Neural cell (in vitro differentiated cells): Measurements from ENCODE around the gene ADAMTS15. TPM values are rescaled to one million over a fixed set of nuclear protein-coding genes. Genes with fewer than 3 reads are reported as not detected.

Experiments
- H2AFZ ChIP-seq: fragments of 200-600, 300-800 bp; sonication (generic), shearing (Covaris generic); 2 replicates; pipeline ENCODE4 v1.6.0; 2014; ENCODE audit warnings: low read depth, mild to moderate bottlenecking, antibody characterized with exemption, low read length, moderate library complexity
- H3F3A ChIP-seq: fragments of 200-600 bp; shearing (Covaris generic); 2 replicates; pipeline ENCODE4 v1.6.1; 2016; ENCODE audit warnings: mild to moderate bottlenecking, moderate library complexity, mixed read lengths, antibody characterized with exemption, low read length; ENCODE audit not compliant: insufficient read depth, poor library complexity, severe bottlenecking
- H3K27ac ChIP-seq: fragments of 200-600, 300-800 bp; sonication (generic), shearing (Covaris generic); 2 replicates; pipeline ENCODE4 v1.5.1; 2014; ENCODE audit warnings: mild to moderate bottlenecking, low read length, moderate library complexity
- H3K27me3 ChIP-seq: fragments of 300-800, 200-600 bp; sonication (generic), shearing (Covaris generic); 2 replicates; pipeline ENCODE4 v1.6.0; 2014; ENCODE audit warnings: mild to moderate bottlenecking, low read depth, low read length, moderate library complexity; ENCODE audit not compliant: insufficient read depth
- H3K36me3 ChIP-seq: fragments of 300-800, 200-600 bp; sonication (generic), shearing (Covaris generic); 2 replicates; pipeline ENCODE4 v1.5.1; 2014; ENCODE audit warnings: mild to moderate bottlenecking, antibody characterized with exemption, low read length, moderate library complexity; ENCODE audit not compliant: insufficient read depth
- H3K4me2 ChIP-seq: fragments of 300-800, 200-600 bp; sonication (generic), shearing (Covaris generic); 2 replicates; pipeline ENCODE4 v1.6.0; 2014; ENCODE audit warnings: mild to moderate bottlenecking, low read length
- H3K4me3 ChIP-seq: fragments of 300-800, 200-600 bp; sonication (generic), shearing (Covaris generic); 2 replicates; pipeline ENCODE4 v1.5.1; 2014; ENCODE audit warnings: mild to moderate bottlenecking, low read length, moderate library complexity
- H3K79me2 ChIP-seq: fragments of 200-600 bp; shearing (Covaris generic); replicated peaks from 2 replicates; pipeline ENCODE4 v1.6.0; 2014; ENCODE audit warnings: mild to moderate bottlenecking, low read length, moderate library complexity; ENCODE audit not compliant: insufficient read depth
- H3K9ac ChIP-seq: fragments of 300-800, 200-600 bp; sonication (generic), shearing (Covaris generic); 2 replicates; pipeline ENCODE4 v1.6.1; 2016; ENCODE audit warnings: mild to moderate bottlenecking, low read length, mixed read lengths
- H3K9me2 ChIP-seq: fragments of 200-600 bp; shearing (Covaris generic); 2 replicates; pipeline ENCODE4 v1.6.1; 2016; ENCODE audit warnings: mild to moderate bottlenecking, low read length, mixed read lengths; ENCODE audit not compliant: insufficient read depth
- H3K9me3 ChIP-seq: fragments of 200-600, 300-800 bp; sonication (generic), shearing (Covaris generic); 2 replicates; pipeline ENCODE4 v1.6.1; 2016; ENCODE audit warnings: mild to moderate bottlenecking, mixed run types, low read length, moderate library complexity, mixed read lengths
- H4K20me1 ChIP-seq: fragments of 200-600 bp; shearing (Covaris generic); 2 replicates; pipeline ENCODE4 v1.6.1; 2016; ENCODE audit warnings: mild to moderate bottlenecking, mixed run types; ENCODE audit not compliant: insufficient read depth
- CTCF ChIP-seq: fragments of 450-650 bp; IDR thresholded peaks from 2 replicates; pipeline ENCODE4 v1.5.1; 2014; ENCODE audit warnings: antibody characterized with exemption, mild to moderate bottlenecking, moderate library complexity; ENCODE audit not compliant: poor library complexity, severe bottlenecking
- EP300 ChIP-seq: fragments of 450-650 bp; conservative IDR thresholded peaks from 2 replicates; pipeline ENCODE4 v1.6.1; 2014; ENCODE audit warnings: antibody characterized with exemption, mild to moderate bottlenecking, moderate library complexity; ENCODE audit not compliant: poor library complexity, severe bottlenecking
- EZH2 ChIP-seq: fragments of 200-600, 300-800 bp; shearing (Covaris generic), sonication (generic); IDR thresholded peaks from 2 replicates; pipeline ENCODE4 v1.6.1; 2014; ENCODE audit warnings: antibody characterized with exemption, low read length, borderline replicate concordance, mild to moderate bottlenecking; ENCODE audit not compliant: insufficient read depth, poor library complexity, severe bottlenecking
- MXI1 ChIP-seq: fragments of 450-650 bp; conservative IDR thresholded peaks from 2 replicates; pipeline ENCODE4 v1.6.1; 2014; ENCODE audit warnings: antibody characterized with exemption, mild to moderate bottlenecking; ENCODE audit not compliant: poor library complexity, severe bottlenecking
- POLR2AphosphoS5 ChIP-seq: IDR thresholded peaks from 2 replicates; pipeline ENCODE4 v1.6.1; 2012
- RAD21 ChIP-seq: fragments of 450-650 bp; conservative IDR thresholded peaks from 2 replicates; pipeline ENCODE4 v1.6.1; 2014; ENCODE audit warnings: antibody characterized with exemption, mild to moderate bottlenecking, moderate library complexity
- REST ChIP-seq: IDR thresholded peaks from 2 replicates; pipeline ENCODE4 v1.6.1; 2012; ENCODE audit warnings: borderline replicate concordance
- SMC3 ChIP-seq: fragments of 450-650 bp; conservative IDR thresholded peaks from 2 replicates; pipeline ENCODE4 v1.6.1; 2014; ENCODE audit warnings: antibody characterized with exemption, mild to moderate bottlenecking, moderate library complexity; ENCODE audit not compliant: poor library complexity
- TAF1 ChIP-seq: IDR thresholded peaks from 2 replicates; pipeline ENCODE4 v1.6.1; 2012; ENCODE audit warnings: low read depth
- polyA plus RNA-seq: library from polyadenylated mRNA; depleted of rRNA; stranded (reverse); fragments of >200 nt; gene quantifications from 2 replicates; pipeline ENCODE4 v1.2.3, GENCODE V29; 2014

The ADAMTS15 gene
- polyA plus RNA-seq, 1 donor from 2014 or later = 1.1 TPM

GRCh38 chr11:130511765-130512164 is 63.3 kb downstream of the ADAMTS15 start (continued):
- TF ChIP-seq SMC3 (no peak), TAF1 (no peak), EP300 (no peak)

- H3K79me2 ChIP-seq = no peaks in the 10 kb centered on the region
- no peaks in the 10 kb centered on the region for H3K36me3 ChIP-seq
- H3K27ac ChIP-seq = no peak overlapping the region
- no peaks in the 10 kb centered on the region for H3K9me3 ChIP-seq
- no peak overlapping the region for H3K9ac ChIP-seq
- no peaks in the 10 kb centered on the region for H4K20me1 ChIP-seq
- TF ChIP-seq MXI1 = no peak
- TF ChIP-seq EZH2 = no peak
- no peak for TF ChIP-seq CTCF
- no peak for TF ChIP-seq SMC3
- no peak for TF ChIP-seq RAD21
- no peak for TF ChIP-seq POLR2AphosphoS5
- no peak for TF ChIP-seq REST
- TF ChIP-seq EP300 = no peak
- TF ChIP-seq TAF1 = no peak
- no peaks in the 10 kb centered on the region for H3K27me3 ChIP-seq
- H2AFZ ChIP-seq = no peak overlapping the region
- H3K9me2 ChIP-seq = no peaks in the 10 kb centered on the region
- H3K4me2 ChIP-seq = no peak overlapping the region
- no peaks in the 10 kb centered on the region for H3F3A ChIP-seq
- no peak overlapping the region for H3K4me3 ChIP-seq
Observed at GRCh38 chr11:130512662-130513061, 64.2 kb downstream of the ADAMTS15 start.

GRCh38 chr11:130513132-130513531 is 64.7 kb downstream of the ADAMTS15 start:
- Histone ChIP-seq H3F3A (no peaks in the 10 kb centered on the region), H2AFZ (no peak overlapping the region), H3K4me2 (no peak overlapping the region), H3K4me3 (no peak overlapping the region), H4K20me1 (no peaks in the 10 kb centered on the region), H3K9me3 (no peaks in the 10 kb centered on the region), H3K79me2 (no peaks in the 10 kb centered on the region), H3K9ac (no peak overlapping the region), H3K27ac (no peak overlapping the region), H3K9me2 (no peaks in the 10 kb centered on the region), H3K27me3 (no peaks in the 10 kb centered on the region), H3K36me3 (no peaks in the 10 kb centered on the region)
- TF ChIP-seq EP300 (no peak), REST (no peak), MXI1 (no peak), POLR2AphosphoS5 (no peak), RAD21 (no peak), CTCF (no peak), EZH2 (no peak), TAF1 (no peak), SMC3 (no peak)
